Middle frontal gyrus (tissue), 1 donor: ENCODE data around the gene METTL25B.

Experiments used
- DNase-seq: peaks from one replicate; pipeline ENCODE4 v3.0.0-alpha.2; 2015; ENCODE audit warnings: low spot score; ENCODE audit errors: extremely low spot score

The METTL25B gene

GRCh38 chr1:156767101-156767878 lies 39.0 kb downstream of the METTL25B start, which contains the start of gene PRCC:
Gene PRCC, plus strand, starts transcription at chr1:156767535. Its CDS starts 237 bp downstream, at chr1:156767772.
- peak; percentile 100 for DNase-seq

GRCh38 chr1:156767879-156768604 lies 39.8 kb downstream of the METTL25B start:
- no peak for DNase-seq

- no peak for DNase-seq
These were observed 40.5 kb downstream of the METTL25B start for GRCh38 chr1:156768610-156769295.

GRCh38 chr1:156772222-156772621 lies 44.0 kb downstream of the METTL25B start:
- DNase-seq, result no peak

- DNase-seq, result no peak
These were observed 44.6 kb downstream of the METTL25B start for GRCh38 chr1:156772728-156773497.

GRCh38 chr1:156773607-156774006 lies 45.3 kb downstream of the METTL25B start:
- no peak for DNase-seq

- no peak for DNase-seq
These were observed 47.5 kb downstream of the METTL25B start for GRCh38 chr1:156775799-156776198.

- no peak for DNase-seq
These were observed 48.7 kb downstream of the METTL25B start for GRCh38 chr1:156776942-156777341.

GRCh38 chr1:156777573-156777972 lies 49.3 kb downstream of the METTL25B start:
- no peak for DNase-seq

GRCh38 chr1:156781585-156782186 lies 53.4 kb downstream of the METTL25B start:
- DNase-seq, result no peak

- no peak for DNase-seq
These were observed 57.2 kb downstream of the METTL25B start for GRCh38 chr1:156785458-156785857.
